A549 (cell line): Measurements from ENCODE around the gene RPL13A. TPM values are rescaled to one million over a fixed set of nuclear protein-coding genes. Genes with fewer than 3 reads are reported as not detected.
A peak's percentile ranks its signal among the peaks of the same experiment; 100 is the strongest.

Source experiments
- ATAC-seq, 2 experiments: fragments of 200-7000 bp in 1 of 2; fragments of >200 bp in 1 of 2; cut with Nextera tagmentation in 1 of 2; cut with Tn5 transposase in 1 of 2; 3 replicates each; pipeline versions ENCODE4 v1.8.0 to v1.9.1; 2018 to 2020; ENCODE audit warnings: mild to moderate bottlenecking in 1 of 2, moderate library complexity in 1 of 2
- CTCF ChIA-PET: fragments of 300-600 bp; sonication (Branson Sonifier 250); formaldehyde crosslinking; extraction: SDS; loops from one replicate; lab custom pipeline; 2021; ENCODE audit warnings: antibody characterized with exemption, inconsistent platforms; lab: Yijun Ruan, JAX
- POLR2A ChIA-PET: fragments of 350-600 bp; formaldehyde crosslinking; extraction: SDS; loops from one replicate; lab custom pipeline; 2021; ENCODE audit warnings: antibody characterized with exemption, inconsistent platforms; lab: Yijun Ruan, JAX
- DNase-seq, 2 experiments: peaks; one replicate each; pipeline versions ENCODE4 v3.0.0 to v3.0.0-alpha.2; 2011 to 2016; ENCODE audit warnings: low read depth in 1 of 2, low spot score in 1 of 2
- FAIRE-seq: peaks from 2 replicates; lab custom pipeline; 2011; peaks lifted over from hg19 to GRCh38; lab: Jason Lieb, UNC
- H3K27ac ChIP-seq, 2 experiments: fragments of >200 bp; sonication (Bioruptor Twin); formaldehyde crosslinking; 3 replicates each; pipeline ENCODE4 v1.5.1; 2016 to 2017
- H3K4me1 ChIP-seq: fragments of >200 bp; sonication (Bioruptor Twin); formaldehyde crosslinking; 3 replicates; pipeline ENCODE4 v1.6.1; 2016
- H3K4me2 ChIP-seq: fragments of >200 bp; sonication (Bioruptor Twin); formaldehyde crosslinking; 3 replicates; pipeline ENCODE4 v1.6.1; 2016
- H3K4me3 ChIP-seq: fragments of >200 bp; sonication (Bioruptor Twin); formaldehyde crosslinking; 3 replicates; pipeline ENCODE4 v1.5.1; 2016
- H3K9me3 ChIP-seq: fragments of >200 bp; sonication (Bioruptor Twin); formaldehyde crosslinking; 3 replicates; pipeline ENCODE4 v1.6.1; 2016
- CEBPB ChIP-seq, 2 experiments: fragments of >200 bp in 1 of 2; sonication (Bioruptor Twin) in 1 of 2; formaldehyde crosslinking in 1 of 2; IDR thresholded peaks; 2 replicates each; pipeline ENCODE4 v1.6.1; 2012 to 2016
- EHMT2 ChIP-seq: fragments of 200-600 bp; sonication (generic); IDR thresholded peaks from 2 replicates; pipeline ENCODE4 v1.6.1; 2016; ENCODE audit warnings: antibody characterized with exemption, low read depth, mild to moderate bottlenecking, moderate library complexity
- FOSL2 ChIP-seq, 2 experiments: fragments of 450-650 bp in 1 of 2; fragments of >200 bp in 1 of 2; sonication (Bioruptor Twin) in 1 of 2; formaldehyde crosslinking; IDR thresholded peaks; 2 replicates each; pipeline versions ENCODE4 v1.5.0 to v1.6.1; 2016 to 2020; ENCODE audit warnings: mild to moderate bottlenecking in 1 of 2, moderate library complexity in 1 of 2
- HOXB13 ChIP-seq: fragments of 250-450 bp; sonication (Bioruptor Pico); IDR thresholded peaks from 2 replicates; pipeline ENCODE4 v1.5.0; 2020; ENCODE audit warnings: low read depth, mild to moderate bottlenecking, moderate library complexity
- JUNB ChIP-seq: fragments of >200 bp; sonication (Bioruptor Twin); formaldehyde crosslinking; IDR thresholded peaks from 2 replicates; pipeline ENCODE4 v1.6.1; 2016
- MAZ ChIP-seq: fragments of 150-350 bp; IDR thresholded peaks from 2 replicates; pipeline ENCODE4 v1.6.1; 2014; ENCODE audit warnings: antibody characterized with exemption, low read depth, low read length, borderline replicate concordance
- RARB ChIP-seq: fragments of 250-450 bp; sonication (Bioruptor Pico); IDR thresholded peaks from 2 replicates; pipeline ENCODE4 v1.8.0; 2021; ENCODE audit warnings: mild to moderate bottlenecking, moderate library complexity
- RNF2 ChIP-seq: fragments of 200-600 bp; sonication (generic); IDR thresholded peaks from 2 replicates; pipeline ENCODE4 v1.6.1; 2016; ENCODE audit warnings: low read depth, mild to moderate bottlenecking, antibody characterized with exemption, moderate library complexity, borderline replicate concordance
- SMC3 ChIP-seq: fragments of >200 bp; sonication (Bioruptor Twin); formaldehyde crosslinking; IDR thresholded peaks from 3 replicates; pipeline ENCODE4 v1.6.1; 2018; ENCODE audit warnings: inconsistent platforms
- ZC3H11A ChIP-seq: fragments of 450-650 bp; IDR thresholded peaks from 2 replicates; pipeline ENCODE4 v1.6.1; 2014; ENCODE audit warnings: antibody characterized with exemption, mild to moderate bottlenecking
- ZNF302 ChIP-seq: fragments of 250-450 bp; sonication (Bioruptor Pico); IDR thresholded peaks from 2 replicates; pipeline ENCODE4 v1.9.0; 2021; ENCODE audit warnings: inconsistent platforms, mild to moderate bottlenecking, moderate library complexity
- WGBS: methylation state at CpG from one replicate; pipeline ENCODE4 v1.1.6; 2017; ENCODE audit errors: missing lambda C conversion rate; 5-methylcytosine and 5-hydroxymethylcytosine counted together
- polyA plus RNA-seq, 4 experiments: library from polyadenylated mRNA; depleted of rRNA in 3 of 4; stranded (reverse); fragments of >200 nt; fragmentation: RNase III in 1 of 4; extraction: RNeasy Plus Mini Kit Qiagen cat#74134 plus additional on column Dnase treatment in 1 of 4; gene quantifications; 2 replicates in 3 of 4; 3 replicates in 1 of 4; pipeline ENCODE4 v1.2.3, GENCODE V29; 2011 to 2017
- TF ChIP-seq, protein P1 (sequence below): fragments of >200 bp; sonication (Bioruptor Twin); formaldehyde crosslinking; IDR thresholded peaks from 3 replicates; pipeline ENCODE4 v1.5.1; 2016
- TF ChIP-seq, protein P2 (sequence below): IDR thresholded peaks from 2 replicates; pipeline ENCODE4 v1.6.1; 2012
- TF ChIP-seq, protein P3 (sequence below): IDR thresholded peaks from 2 replicates; pipeline ENCODE4 v1.6.1; 2012; ENCODE audit warnings: low read depth, borderline replicate concordance
- TF ChIP-seq, protein P4 (sequence below): fragments of 450-650 bp; IDR thresholded peaks from 2 replicates; pipeline ENCODE4 v1.6.1; 2014; ENCODE audit warnings: antibody characterized with exemption
- TF ChIP-seq, protein P5 (sequence below): fragments of >200 bp; sonication (Bioruptor Twin); formaldehyde crosslinking; IDR thresholded peaks from 3 replicates; pipeline ENCODE4 v1.6.1; 2016
- TF ChIP-seq, protein P6 (sequence below): fragments of 150-350 bp; IDR thresholded peaks from 2 replicates; pipeline ENCODE4 v1.6.1; 2014; ENCODE audit warnings: low read depth, mild to moderate bottlenecking, low read length
- TF ChIP-seq, protein P7 (sequence below): fragments of 200-600 bp; sonication (generic); IDR thresholded peaks from 2 replicates; pipeline ENCODE4 v1.6.1; 2016; ENCODE audit warnings: antibody characterized with exemption, mild to moderate bottlenecking, moderate library complexity

Gene RPL13A
- polyA plus RNA-seq, 2 of the 4 experiments (the other 2 are of a cell fraction), result 3,595 to 5,410 TPM

DNA sequence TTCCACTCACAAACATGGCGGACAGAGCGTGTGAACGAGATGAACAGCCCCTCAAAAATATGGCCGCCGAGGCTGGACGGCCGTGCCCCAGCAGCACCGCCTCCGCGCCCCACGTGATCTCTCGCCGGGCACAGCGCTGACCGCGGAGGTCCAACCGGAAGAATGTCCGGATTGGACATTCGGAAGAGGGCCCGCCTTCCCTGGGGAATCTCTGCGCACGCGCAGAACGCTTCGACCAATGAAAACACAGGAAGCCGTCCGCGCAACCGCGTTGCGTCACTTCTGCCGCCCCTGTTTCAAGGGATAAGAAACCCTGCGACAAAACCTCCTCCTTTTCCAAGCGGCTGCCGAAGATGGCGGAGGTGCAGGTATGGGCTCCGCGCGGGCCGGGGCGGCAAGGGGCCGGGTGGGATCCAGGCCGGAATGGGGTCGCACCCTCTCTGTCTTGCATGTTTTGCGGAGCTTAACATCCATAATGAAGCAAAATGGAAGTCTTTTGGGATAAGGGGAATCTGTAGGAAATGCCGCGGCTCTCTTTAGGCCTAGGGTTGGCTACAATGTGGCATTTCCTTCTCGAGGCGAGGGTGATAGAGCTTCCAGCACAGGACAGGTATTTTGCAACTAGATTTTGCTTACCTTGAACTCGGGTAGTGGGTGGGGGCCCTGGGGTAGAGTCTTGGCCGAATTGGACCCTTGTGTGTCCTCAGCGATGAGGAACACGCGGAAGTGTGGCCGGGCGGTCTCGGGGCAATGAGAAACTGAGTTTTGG lies at the start of gene RPL13A (continued):
- TF ChIP-seq, protein P1, sequence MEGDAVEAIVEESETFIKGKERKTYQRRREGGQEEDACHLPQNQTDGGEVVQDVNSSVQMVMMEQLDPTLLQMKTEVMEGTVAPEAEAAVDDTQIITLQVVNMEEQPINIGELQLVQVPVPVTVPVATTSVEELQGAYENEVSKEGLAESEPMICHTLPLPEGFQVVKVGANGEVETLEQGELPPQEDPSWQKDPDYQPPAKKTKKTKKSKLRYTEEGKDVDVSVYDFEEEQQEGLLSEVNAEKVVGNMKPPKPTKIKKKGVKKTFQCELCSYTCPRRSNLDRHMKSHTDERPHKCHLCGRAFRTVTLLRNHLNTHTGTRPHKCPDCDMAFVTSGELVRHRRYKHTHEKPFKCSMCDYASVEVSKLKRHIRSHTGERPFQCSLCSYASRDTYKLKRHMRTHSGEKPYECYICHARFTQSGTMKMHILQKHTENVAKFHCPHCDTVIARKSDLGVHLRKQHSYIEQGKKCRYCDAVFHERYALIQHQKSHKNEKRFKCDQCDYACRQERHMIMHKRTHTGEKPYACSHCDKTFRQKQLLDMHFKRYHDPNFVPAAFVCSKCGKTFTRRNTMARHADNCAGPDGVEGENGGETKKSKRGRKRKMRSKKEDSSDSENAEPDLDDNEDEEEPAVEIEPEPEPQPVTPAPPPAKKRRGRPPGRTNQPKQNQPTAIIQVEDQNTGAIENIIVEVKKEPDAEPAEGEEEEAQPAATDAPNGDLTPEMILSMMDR, result no peak
- TF ChIP-seq, protein P2, sequence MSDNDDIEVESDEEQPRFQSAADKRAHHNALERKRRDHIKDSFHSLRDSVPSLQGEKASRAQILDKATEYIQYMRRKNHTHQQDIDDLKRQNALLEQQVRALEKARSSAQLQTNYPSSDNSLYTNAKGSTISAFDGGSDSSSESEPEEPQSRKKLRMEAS, result peak; percentile 89
- TF ChIP-seq, protein P3, sequence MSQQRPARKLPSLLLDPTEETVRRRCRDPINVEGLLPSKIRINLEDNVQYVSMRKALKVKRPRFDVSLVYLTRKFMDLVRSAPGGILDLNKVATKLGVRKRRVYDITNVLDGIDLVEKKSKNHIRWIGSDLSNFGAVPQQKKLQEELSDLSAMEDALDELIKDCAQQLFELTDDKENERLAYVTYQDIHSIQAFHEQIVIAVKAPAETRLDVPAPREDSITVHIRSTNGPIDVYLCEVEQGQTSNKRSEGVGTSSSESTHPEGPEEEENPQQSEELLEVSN, result 0 out of 2 replicates have a peak, but pooled peaks have one; percentile 9
- TF ChIP-seq ZNF302 (CRISPR knock-in tag), result no peak
- TF ChIP-seq FOSL2 (IDR thresholded peaks at IDR 0.05), result no peak
- peak; percentile 38 for TF ChIP-seq FOSL2 (CRISPR knock-in tag; IDR thresholded peaks at IDR 0.05)
- peak; percentile 83 to 95; a peak in 3 of 4 replicates for TF ChIP-seq CEBPB (IDR thresholded peaks at IDR 0.05)
- TF ChIP-seq, protein P4, sequence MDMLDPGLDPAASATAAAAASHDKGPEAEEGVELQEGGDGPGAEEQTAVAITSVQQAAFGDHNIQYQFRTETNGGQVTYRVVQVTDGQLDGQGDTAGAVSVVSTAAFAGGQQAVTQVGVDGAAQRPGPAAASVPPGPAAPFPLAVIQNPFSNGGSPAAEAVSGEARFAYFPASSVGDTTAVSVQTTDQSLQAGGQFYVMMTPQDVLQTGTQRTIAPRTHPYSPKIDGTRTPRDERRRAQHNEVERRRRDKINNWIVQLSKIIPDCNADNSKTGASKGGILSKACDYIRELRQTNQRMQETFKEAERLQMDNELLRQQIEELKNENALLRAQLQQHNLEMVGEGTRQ, result peak; percentile 99

DNA sequence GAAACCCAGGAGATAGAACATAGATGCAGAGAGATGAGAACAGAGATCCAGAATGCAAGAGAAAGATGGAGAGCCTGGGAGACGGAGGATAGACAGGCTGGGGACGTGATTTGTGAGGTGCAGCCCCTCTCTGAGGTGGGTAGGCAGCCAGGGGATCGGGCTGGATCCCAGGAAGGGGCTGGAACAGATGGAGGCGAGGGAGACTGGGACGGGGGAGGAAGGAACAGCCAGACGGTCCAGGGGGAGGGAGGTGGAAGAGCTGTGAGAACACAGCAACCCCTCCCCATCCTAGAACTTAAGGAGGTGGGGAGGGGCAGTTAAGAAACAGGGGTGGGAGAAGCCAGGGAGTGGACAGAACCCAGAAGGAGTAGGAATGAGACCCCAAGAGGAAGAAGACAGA lies 49.1 kb upstream of the RPL13A start:
- Histone ChIP-seq H3K4me3 (no peak overlapping the region), H3K4me1 (peaks cover 19% of the 10 kb centered on the region)
- no peak for ATAC-seq
- no peak for TF ChIP-seq ZC3H11A
- no peak for TF ChIP-seq MAZ
- TF ChIP-seq RARB (CRISPR knock-in tag), result no peak
- no peak for TF ChIP-seq SMC3
- TF ChIP-seq, protein P5, sequence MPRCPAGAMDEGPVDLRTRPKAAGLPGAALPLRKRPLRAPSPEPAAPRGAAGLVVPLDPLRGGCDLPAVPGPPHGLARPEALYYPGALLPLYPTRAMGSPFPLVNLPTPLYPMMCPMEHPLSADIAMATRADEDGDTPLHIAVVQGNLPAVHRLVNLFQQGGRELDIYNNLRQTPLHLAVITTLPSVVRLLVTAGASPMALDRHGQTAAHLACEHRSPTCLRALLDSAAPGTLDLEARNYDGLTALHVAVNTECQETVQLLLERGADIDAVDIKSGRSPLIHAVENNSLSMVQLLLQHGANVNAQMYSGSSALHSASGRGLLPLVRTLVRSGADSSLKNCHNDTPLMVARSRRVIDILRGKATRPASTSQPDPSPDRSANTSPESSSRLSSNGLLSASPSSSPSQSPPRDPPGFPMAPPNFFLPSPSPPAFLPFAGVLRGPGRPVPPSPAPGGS, result no peak
- TF ChIP-seq, all 56 proteins: peak for 0
- CTCF ChIA-PET, result interaction anchor here (19.0 kb wide), 1 partner anchor 46 kb away, joined by 244 read pairs; the partner anchor contains the start of gene KASH5
- Histone ChIP-seq H3K4me2 (no peak overlapping the region), H3K9me3 (no peaks in the 10 kb centered on the region), H3K27ac (no peak overlapping the region)
- FAIRE-seq, result no peak
- WGBS, result 3% methylated on average over 6 of the region's 6 CpGs
- no peak for DNase-seq
- POLR2A ChIA-PET, result no interaction called here

DNA sequence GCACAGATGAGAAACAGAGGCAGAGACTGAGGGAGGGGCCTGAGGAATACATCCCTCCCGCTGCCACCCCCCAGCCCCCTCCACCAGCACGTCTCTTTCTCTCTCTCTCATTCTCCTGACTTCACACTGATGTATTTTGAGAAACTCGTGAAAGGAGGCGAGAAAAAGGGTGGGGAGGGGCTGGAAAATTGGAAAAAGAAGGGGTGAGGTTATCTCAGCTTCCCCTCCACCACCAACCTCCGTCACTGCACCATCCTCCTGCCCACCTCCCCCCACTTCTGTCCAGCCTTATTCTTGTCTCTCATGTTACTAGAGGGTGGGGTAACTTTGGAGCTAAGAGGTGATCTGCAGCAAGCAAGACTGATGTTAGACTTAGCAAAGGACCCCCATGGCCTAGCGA lies 47.6 kb upstream of the RPL13A start:
- CTCF ChIA-PET, result interaction anchor here (0.7 to 19.0 kb wide), 8 partner anchors 12 to 248 kb away, joined by 3 to 244 read pairs (median 4); partner anchors contain the start of genes GFY and KASH5
- 22% methylated on average over 6 of the region's 6 CpGs for WGBS
- POLR2A ChIA-PET, result no interaction called here

More for the DNA sequence above, 47.6 kb upstream of the RPL13A start:
- DNase-seq (no peak), ATAC-seq (no peak), FAIRE-seq (no peak)
- Histone ChIP-seq H3K9me3 (no peaks in the 10 kb centered on the region), H3K4me2 (no peak overlapping the region), H3K27ac (no peak overlapping the region), H3K4me3 (no peak overlapping the region), H3K4me1 (peaks cover 19% of the 10 kb centered on the region)
- no peak for TF ChIP-seq EHMT2
- TF ChIP-seq, protein P6, sequence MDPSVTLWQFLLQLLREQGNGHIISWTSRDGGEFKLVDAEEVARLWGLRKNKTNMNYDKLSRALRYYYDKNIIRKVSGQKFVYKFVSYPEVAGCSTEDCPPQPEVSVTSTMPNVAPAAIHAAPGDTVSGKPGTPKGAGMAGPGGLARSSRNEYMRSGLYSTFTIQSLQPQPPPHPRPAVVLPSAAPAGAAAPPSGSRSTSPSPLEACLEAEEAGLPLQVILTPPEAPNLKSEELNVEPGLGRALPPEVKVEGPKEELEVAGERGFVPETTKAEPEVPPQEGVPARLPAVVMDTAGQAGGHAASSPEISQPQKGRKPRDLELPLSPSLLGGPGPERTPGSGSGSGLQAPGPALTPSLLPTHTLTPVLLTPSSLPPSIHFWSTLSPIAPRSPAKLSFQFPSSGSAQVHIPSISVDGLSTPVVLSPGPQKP, result no peak
- TF ChIP-seq CEBPB (IDR thresholded peaks at IDR 0.05), result no peak
- TF ChIP-seq, protein P5, result no peak
- TF ChIP-seq, protein P7, sequence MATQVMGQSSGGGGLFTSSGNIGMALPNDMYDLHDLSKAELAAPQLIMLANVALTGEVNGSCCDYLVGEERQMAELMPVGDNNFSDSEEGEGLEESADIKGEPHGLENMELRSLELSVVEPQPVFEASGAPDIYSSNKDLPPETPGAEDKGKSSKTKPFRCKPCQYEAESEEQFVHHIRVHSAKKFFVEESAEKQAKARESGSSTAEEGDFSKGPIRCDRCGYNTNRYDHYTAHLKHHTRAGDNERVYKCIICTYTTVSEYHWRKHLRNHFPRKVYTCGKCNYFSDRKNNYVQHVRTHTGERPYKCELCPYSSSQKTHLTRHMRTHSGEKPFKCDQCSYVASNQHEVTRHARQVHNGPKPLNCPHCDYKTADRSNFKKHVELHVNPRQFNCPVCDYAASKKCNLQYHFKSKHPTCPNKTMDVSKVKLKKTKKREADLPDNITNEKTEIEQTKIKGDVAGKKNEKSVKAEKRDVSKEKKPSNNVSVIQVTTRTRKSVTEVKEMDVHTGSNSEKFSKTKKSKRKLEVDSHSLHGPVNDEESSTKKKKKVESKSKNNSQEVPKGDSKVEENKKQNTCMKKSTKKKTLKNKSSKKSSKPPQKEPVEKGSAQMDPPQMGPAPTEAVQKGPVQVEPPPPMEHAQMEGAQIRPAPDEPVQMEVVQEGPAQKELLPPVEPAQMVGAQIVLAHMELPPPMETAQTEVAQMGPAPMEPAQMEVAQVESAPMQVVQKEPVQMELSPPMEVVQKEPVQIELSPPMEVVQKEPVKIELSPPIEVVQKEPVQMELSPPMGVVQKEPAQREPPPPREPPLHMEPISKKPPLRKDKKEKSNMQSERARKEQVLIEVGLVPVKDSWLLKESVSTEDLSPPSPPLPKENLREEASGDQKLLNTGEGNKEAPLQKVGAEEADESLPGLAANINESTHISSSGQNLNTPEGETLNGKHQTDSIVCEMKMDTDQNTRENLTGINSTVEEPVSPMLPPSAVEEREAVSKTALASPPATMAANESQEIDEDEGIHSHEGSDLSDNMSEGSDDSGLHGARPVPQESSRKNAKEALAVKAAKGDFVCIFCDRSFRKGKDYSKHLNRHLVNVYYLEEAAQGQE, result no peak
- no peak for TF ChIP-seq HOXB13
- no peak for TF ChIP-seq RNF2
- TF ChIP-seq JUNB, result no peak
